Sigmoid colon (tissue), 7 donors: ENCODE measurements around the gene CDKN2AIPNL. TPM values are rescaled to one million over a fixed set of nuclear protein-coding genes. Genes with fewer than 3 reads are reported as not detected.

Experiments used
- DNase-seq: peaks from one replicate; pipeline ENCODE4 v3.0.0-alpha.2; 2019
- H3K27ac ChIP-seq, 4 donors: fragments of 200-600 bp; sonication (generic); one replicate each; pipeline ENCODE4 v1.5.1; 2016 to 2019; ENCODE audit warnings: mild to moderate bottlenecking in 1 of 4
- H3K27me3 ChIP-seq, 3 donors: fragments of 200-600 bp; sonication (generic); one replicate each; pipeline ENCODE4 v1.5.1; 2019; ENCODE audit warnings: mild to moderate bottlenecking in 1 of 3
- H3K36me3 ChIP-seq, 4 donors: fragments of 200-600 bp; sonication (generic); one replicate each; pipeline ENCODE4 v1.5.1; 2016 to 2019
- H3K4me1 ChIP-seq, 4 donors: fragments of 200-600 bp; sonication (generic); one replicate each; pipeline ENCODE4 v1.5.1; 2017 to 2019
- H3K4me3 ChIP-seq, 4 donors: fragments of 200-600 bp; sonication (generic); one replicate each; pipeline ENCODE4 v1.5.1; 2017 to 2019; ENCODE audit warnings: mild to moderate bottlenecking in 2 of 4, moderate library complexity in 1 of 4
- H3K9me3 ChIP-seq, 4 donors: fragments of 200-600 bp in 3 of 4; sonication (generic) in 3 of 4; one replicate each; pipeline versions ENCODE4 v1.5.1 to v1.6.1; 2013 to 2019
- EP300 ChIP-seq, 4 donors: sonication (generic); formaldehyde crosslinking; IDR thresholded peaks; one replicate each; pipeline ENCODE4 v1.6.1; 2017; ENCODE audit warnings: antibody characterized with exemption in 4 of 4
- POLR2A ChIP-seq, 2 donors: fragments of 450-650 bp; IDR thresholded peaks; one replicate each; pipeline ENCODE4 v1.6.1; 2016; ENCODE audit warnings: antibody characterized with exemption in 2 of 2, mild to moderate bottlenecking in 2 of 2, moderate library complexity in 2 of 2
- POLR2AphosphoS5 ChIP-seq, 4 donors: sonication (generic); formaldehyde crosslinking; IDR thresholded peaks; one replicate each; pipeline ENCODE4 v1.6.1; 2017; ENCODE audit warnings: antibody characterized with exemption in 4 of 4
- WGBS, 2 donors: extraction: QIAGEN DNeasy Blood & Tissue Kit; methylation state at CpG; one replicate each; pipeline ENCODE4 v1.1.7; 2013; 5-methylcytosine and 5-hydroxymethylcytosine counted together
- intact Hi-C: fragments of 100-400 bp; cut with DNase I; formaldehyde crosslinking; loops from one replicate; pipeline ENCODE4 v1.15.1; 2023
- polyA plus RNA-seq, 3 donors: library from polyadenylated mRNA; stranded (reverse); fragments of 200-250 nt; gene quantifications; one replicate each; pipeline ENCODE4 v1.2.3, GENCODE V29; 2013
- total RNA-seq, 4 donors: library from RNA; depleted of rRNA; stranded (reverse); fragments of >200 nt; gene quantifications; one replicate each; pipeline ENCODE4 v1.1.0, GENCODE V29; 2016
- TF ChIP-seq, protein P1 (sequence below), 4 experiments: fragments of 450-650 bp in 3 of 4; fragments of 200-600 bp in 1 of 4; IDR thresholded peaks; one replicate each; pipeline ENCODE4 v1.5.1; 2016 to 2019; ENCODE audit warnings: antibody characterized with exemption in 4 of 4, mild to moderate bottlenecking in 3 of 4, moderate library complexity in 2 of 4
- donor health status: healthy with polysubstance abuse.
- donor health status: Bipolar disorder and iron deficiency.
- donor health status: healthy.

CDKN2AIPNL gene
- total and polyA plus RNA-seq, 7 donors, result 18.9 to 42.5 (median 22.5) TPM

- WGBS, 2 donors, result 72 to 74% methylated on average over 10 of the region's 10 CpGs
- Histone ChIP-seq H3K9me3 (no peaks in the 10 kb centered on the region), H3K4me3 (no peak overlapping the region), H3K36me3 (no peaks in the 10 kb centered on the region), H3K27ac (peak overlapping the region in 1 of 4 donors; percentile 25), H3K27me3 (no peaks in the 10 kb centered on the region), H3K4me1 (peaks cover 0 to 14% (median 12%) of the 10 kb centered on the region in 4 donors)
- TF ChIP-seq, protein P1, sequence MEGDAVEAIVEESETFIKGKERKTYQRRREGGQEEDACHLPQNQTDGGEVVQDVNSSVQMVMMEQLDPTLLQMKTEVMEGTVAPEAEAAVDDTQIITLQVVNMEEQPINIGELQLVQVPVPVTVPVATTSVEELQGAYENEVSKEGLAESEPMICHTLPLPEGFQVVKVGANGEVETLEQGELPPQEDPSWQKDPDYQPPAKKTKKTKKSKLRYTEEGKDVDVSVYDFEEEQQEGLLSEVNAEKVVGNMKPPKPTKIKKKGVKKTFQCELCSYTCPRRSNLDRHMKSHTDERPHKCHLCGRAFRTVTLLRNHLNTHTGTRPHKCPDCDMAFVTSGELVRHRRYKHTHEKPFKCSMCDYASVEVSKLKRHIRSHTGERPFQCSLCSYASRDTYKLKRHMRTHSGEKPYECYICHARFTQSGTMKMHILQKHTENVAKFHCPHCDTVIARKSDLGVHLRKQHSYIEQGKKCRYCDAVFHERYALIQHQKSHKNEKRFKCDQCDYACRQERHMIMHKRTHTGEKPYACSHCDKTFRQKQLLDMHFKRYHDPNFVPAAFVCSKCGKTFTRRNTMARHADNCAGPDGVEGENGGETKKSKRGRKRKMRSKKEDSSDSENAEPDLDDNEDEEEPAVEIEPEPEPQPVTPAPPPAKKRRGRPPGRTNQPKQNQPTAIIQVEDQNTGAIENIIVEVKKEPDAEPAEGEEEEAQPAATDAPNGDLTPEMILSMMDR (IDR thresholded peaks at IDR 0.05), result no peak
- peak; percentile 75 for DNase-seq
- intact Hi-C loops, result no loop called here
Observed at GRCh38 chr5:134458234-134459009, 46.7 kb upstream of the CDKN2AIPNL start.

DNA sequence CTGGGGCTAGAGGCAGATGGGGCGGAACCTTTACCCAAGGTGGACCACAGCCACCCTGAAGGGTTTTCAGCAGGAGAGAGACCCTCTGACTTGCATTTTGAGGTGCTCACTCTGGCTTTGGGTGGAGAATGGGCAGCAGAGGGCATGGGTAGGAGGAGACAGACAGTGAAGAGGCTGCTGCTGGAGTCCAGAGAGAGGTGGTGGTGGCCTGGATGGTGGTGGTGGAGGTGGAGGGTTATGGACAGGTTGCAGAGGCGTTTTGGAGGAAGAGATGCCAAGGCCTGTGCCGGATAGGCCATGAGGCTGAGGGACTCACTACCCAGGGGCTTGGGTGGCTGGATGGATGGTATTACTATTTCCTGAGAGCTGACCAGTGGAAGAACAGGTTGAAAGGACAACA is 46.1 kb upstream of the CDKN2AIPNL start:
- intact Hi-C loops, result no loop called here
- no peak overlapping the region for H3K27ac ChIP-seq

DNA sequence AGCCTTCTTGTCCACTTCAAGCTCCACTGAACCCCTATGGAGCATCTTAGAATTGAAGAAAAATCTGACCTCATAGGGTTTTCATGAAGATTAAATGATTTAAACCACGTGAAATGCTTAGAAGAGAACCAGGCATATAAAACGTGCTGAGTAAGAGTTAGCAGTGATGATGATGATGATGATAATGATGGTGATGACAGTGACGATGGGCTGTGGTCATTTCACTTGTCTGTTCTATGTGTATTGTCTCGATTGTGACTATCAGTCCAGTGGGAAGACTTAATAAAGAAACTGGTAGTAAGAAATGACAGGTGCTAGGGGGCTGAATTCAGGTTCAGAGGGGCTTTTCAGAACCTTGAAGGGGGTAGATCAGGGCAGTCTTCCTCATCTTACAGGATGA is 45.1 kb upstream of the CDKN2AIPNL start:
- intact Hi-C loops, result no loop called here
- TF ChIP-seq, protein P1 (IDR thresholded peaks at IDR 0.05), result no peak
- no peak for TF ChIP-seq EP300 (IDR thresholded peaks at IDR 0.05)
- no peak for TF ChIP-seq POLR2A (IDR thresholded peaks at IDR 0.05)
- TF ChIP-seq POLR2AphosphoS5 (IDR thresholded peaks at IDR 0.05), result no peak
- Histone ChIP-seq H3K27me3 (no peaks in the 10 kb centered on the region), H3K27ac (no peak overlapping the region), H3K36me3 (no peaks in the 10 kb centered on the region), H3K9me3 (no peaks in the 10 kb centered on the region), H3K4me3 (no peak overlapping the region), H3K4me1 (peaks cover 0 to 17% (median 15%) of the 10 kb centered on the region in 4 donors)
- no peak for DNase-seq
- 76 to 84% methylated on average over 4 of the region's 4 CpGs for WGBS, 2 donors

More for the DNA sequence above, 46.1 kb upstream of the CDKN2AIPNL start:
- TF ChIP-seq POLR2AphosphoS5 (IDR thresholded peaks at IDR 0.05) (no peak), EP300 (IDR thresholded peaks at IDR 0.05) (no peak), POLR2A (IDR thresholded peaks at IDR 0.05) (no peak)
- TF ChIP-seq, protein P1 (IDR thresholded peaks at IDR 0.05), result no peak
- H3K36me3 ChIP-seq, result no peaks in the 10 kb centered on the region
- 93 to 96% methylated on average over 3 of the region's 3 CpGs for WGBS, 2 donors
- peaks cover 0 to 14% (median 12%) of the 10 kb centered on the region in 4 donors for H3K4me1 ChIP-seq
- no peaks in the 10 kb centered on the region for H3K27me3 ChIP-seq
- no peaks in the 10 kb centered on the region for H3K9me3 ChIP-seq
- H3K4me3 ChIP-seq, result no peak overlapping the region
- peak; percentile 33 for DNase-seq

GRCh38 chr5:134455466-134455865 is 43.8 kb upstream of the CDKN2AIPNL start:
- Histone ChIP-seq H3K27ac (no peak overlapping the region), H3K36me3 (no peaks in the 10 kb centered on the region), H3K9me3 (no peaks in the 10 kb centered on the region), H3K4me1 (peaks cover 0 to 21% (median 17%) of the 10 kb centered on the region in 4 donors), H3K27me3 (no peaks in the 10 kb centered on the region), H3K4me3 (no peak overlapping the region)
- no peak for TF ChIP-seq POLR2AphosphoS5 (IDR thresholded peaks at IDR 0.05)
- no peak for TF ChIP-seq POLR2A (IDR thresholded peaks at IDR 0.05)
- TF ChIP-seq, protein P1 (IDR thresholded peaks at IDR 0.05), result no peak
- TF ChIP-seq EP300 (IDR thresholded peaks at IDR 0.05), result no peak
- 97% methylated on average over 8 of the region's 8 CpGs for whole genome bisulfite sequencing, 2 donors
- intact Hi-C loops, result no loop called here
- peak; percentile 20 for DNase-seq
